Mammary microvascular endothelial cell (primary cell): ENCODE data around the gene DENND1B. TPM values are rescaled to one million over a fixed set of nuclear protein-coding genes. Genes with fewer than 3 reads are reported as not detected.

Source experiments
- total RNA-seq: library from RNA; depleted of rRNA; stranded (reverse); fragments of >200 nt; gene quantifications from 2 replicates; pipeline ENCODE4 v1.2.3, GENCODE V29; 2015

Gene DENND1B, protein sequence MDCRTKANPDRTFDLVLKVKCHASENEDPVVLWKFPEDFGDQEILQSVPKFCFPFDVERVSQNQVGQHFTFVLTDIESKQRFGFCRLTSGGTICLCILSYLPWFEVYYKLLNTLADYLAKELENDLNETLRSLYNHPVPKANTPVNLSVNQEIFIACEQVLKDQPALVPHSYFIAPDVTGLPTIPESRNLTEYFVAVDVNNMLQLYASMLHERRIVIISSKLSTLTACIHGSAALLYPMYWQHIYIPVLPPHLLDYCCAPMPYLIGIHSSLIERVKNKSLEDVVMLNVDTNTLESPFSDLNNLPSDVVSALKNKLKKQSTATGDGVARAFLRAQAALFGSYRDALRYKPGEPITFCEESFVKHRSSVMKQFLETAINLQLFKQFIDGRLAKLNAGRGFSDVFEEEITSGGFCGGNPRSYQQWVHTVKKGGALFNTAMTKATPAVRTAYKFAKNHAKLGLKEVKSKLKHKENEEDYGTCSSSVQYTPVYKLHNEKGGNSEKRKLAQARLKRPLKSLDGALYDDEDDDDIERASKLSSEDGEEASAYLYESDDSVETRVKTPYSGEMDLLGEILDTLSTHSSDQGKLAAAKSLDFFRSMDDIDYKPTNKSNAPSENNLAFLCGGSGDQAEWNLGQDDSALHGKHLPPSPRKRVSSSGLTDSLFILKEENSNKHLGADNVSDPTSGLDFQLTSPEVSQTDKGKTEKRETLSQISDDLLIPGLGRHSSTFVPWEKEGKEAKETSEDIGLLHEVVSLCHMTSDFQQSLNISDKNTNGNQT
- 0.80 and 1.5 TPM in 2 replicates for total RNA-seq

DNA sequence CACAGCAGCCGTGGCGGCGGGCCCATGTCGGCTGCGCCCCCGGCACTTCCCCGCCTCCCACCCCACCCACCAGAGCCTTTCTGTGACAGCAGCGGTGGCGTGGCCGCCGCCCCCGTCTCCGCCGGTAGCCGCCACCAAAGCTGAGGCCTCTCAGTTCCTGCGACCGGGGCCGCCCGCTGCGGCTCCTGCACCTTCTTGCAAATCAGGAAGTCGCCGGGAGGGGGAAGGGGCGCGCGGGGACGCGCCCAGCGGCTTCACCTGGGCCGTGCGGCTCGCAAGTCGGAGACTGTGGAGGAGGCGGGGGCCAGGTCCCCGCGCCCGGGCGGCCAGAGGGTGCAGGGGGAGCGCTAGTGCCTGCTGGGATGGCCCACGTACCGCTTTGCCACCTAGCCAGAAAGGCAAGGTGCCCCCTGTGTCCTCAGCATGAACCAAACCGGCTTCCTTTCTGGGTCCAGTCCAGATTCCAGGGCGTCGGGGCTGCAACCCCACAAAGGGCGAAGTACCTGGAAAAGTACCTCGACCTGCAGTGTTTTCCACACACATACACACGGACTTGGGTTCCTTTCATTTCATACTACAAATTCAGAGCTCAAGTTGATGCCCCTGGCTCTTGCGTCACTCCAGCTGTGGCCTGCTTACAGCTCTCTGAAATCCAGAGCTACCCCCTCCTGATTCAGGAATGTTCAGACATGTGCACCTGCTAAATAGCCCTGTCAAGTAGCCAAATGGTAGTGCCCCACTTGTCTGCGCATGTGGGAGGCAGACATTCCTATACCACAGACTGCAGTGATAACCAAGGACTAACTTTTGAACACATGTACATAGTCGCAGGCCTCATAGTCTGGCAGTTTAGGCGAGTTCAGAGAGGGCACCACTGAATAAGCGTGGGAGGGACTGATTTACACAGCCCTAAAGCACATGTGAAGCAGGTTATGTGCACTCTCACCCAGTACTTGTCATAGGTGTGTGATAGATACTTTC is at the start of gene DENND1B:
TSS of gene DENND1B (minus strand) at position 199 of the 981 bp plus-strand sequence. CDS start 325 bp downstream, outside the sequence.

Other genes starting within 250 kb of the DENND1B start
- gene C1orf53, start 127.2 kb upstream of the DENND1B start, total RNA-seq: 1.3 and 1.5 TPM in 2 replicates
- not detected in 2 replicates for gene LHX9, start 141.9 kb upstream of the DENND1B start, total RNA-seq